HepG2 (cell line): ENCODE measurements around the gene KCNJ4. TPM values are rescaled to one million over a fixed set of nuclear protein-coding genes. Genes with fewer than 3 reads are reported as not detected.

Source experiments
- ATAC-seq: fragments of 200-7000 bp; cut with Tn5 transposase; 3 replicates; pipeline ENCODE4 v1.9.1; 2020; ENCODE audit warnings: mild to moderate bottlenecking, moderate library complexity
- BruUV-seq: library from RNA; stranded (reverse); fragments of 400-500 nt; replicated peaks from 2 replicates; lab custom pipeline; 2021; lab: Mats Ljungman, UMichigan
- CTCF ChIA-PET: fragments of 300-600 bp; formaldehyde crosslinking; extraction: SDS; loops from one replicate; lab custom pipeline; 2021; ENCODE audit warnings: low total read pairs, inconsistent platforms, low intra/inter-chr PET ratio; lab: Yijun Ruan, JAX
- POLR2A ChIA-PET: fragments of 350-600 bp; sonication (Branson Sonifier 250); formaldehyde crosslinking; loops from one replicate; lab custom pipeline; 2020; ENCODE audit warnings: antibody characterized with exemption, inconsistent platforms; lab: Yijun Ruan, JAX
- DNase-seq: peaks from one replicate; pipeline ENCODE4 v3.0.0-alpha.2; 2015; ENCODE audit warnings: low spot score
- FAIRE-seq: peaks from 3 replicates; lab custom pipeline; 2011; peaks lifted over from hg19 to GRCh38; lab: Jason Lieb, UNC
- H2AFZ ChIP-seq: one replicate; pipeline ENCODE4 v1.6.1; 2011; ENCODE audit warnings: low read length, inconsistent platforms
- H3K27ac ChIP-seq: fragments of 300-600 bp; 3 replicates; pipeline ENCODE4 v1.8.0; 2011; ENCODE audit warnings: mixed run types, mild to moderate bottlenecking, mixed read lengths, low read length, inconsistent platforms; ENCODE audit not compliant: insufficient read depth; ENCODE audit errors: extremely low read length
- H3K27me3 ChIP-seq, 2 experiments: fragments of 200-600 bp in 1 of 2; 2 replicates in 1 of 2; 3 replicates in 1 of 2; pipeline versions ENCODE4 v1.6.0 to v1.8.0; 2011; ENCODE audit warnings: low read length in 2 of 2, mild to moderate bottlenecking in 2 of 2, moderate library complexity in 2 of 2, inconsistent platforms in 1 of 2; ENCODE audit not compliant: insufficient read depth in 2 of 2, control insufficient read depth in 1 of 2
- H3K36me3 ChIP-seq, 2 experiments: fragments of 200-600 bp in 1 of 2; replicated peaks in 1 of 2; 2 replicates in 1 of 2; 3 replicates in 1 of 2; pipeline versions ENCODE4 v1.5.1 to v1.8.0; 2011; ENCODE audit warnings: low read length in 2 of 2, inconsistent platforms in 1 of 2; ENCODE audit not compliant: insufficient read depth in 2 of 2, control insufficient read depth in 1 of 2
- H3K4me1 ChIP-seq: 2 replicates; pipeline ENCODE4 v1.5.1; 2012; ENCODE audit warnings: low read length, inconsistent platforms; ENCODE audit not compliant: insufficient read depth
- H3K4me2 ChIP-seq: 2 replicates; pipeline ENCODE4 v1.6.0; 2011; ENCODE audit warnings: low read depth, low read length, inconsistent platforms
- H3K4me3 ChIP-seq, 3 experiments: fragments of 200-600 bp in 1 of 3; sonication (generic), shearing (Covaris generic) in 1 of 3; replicated peaks in 1 of 3; 2 replicates each; pipeline ENCODE4 v1.5.1; 2011 to 2016; ENCODE audit warnings: low read length in 3 of 3, inconsistent platforms in 2 of 3, low read depth in 2 of 3, mild to moderate bottlenecking in 2 of 3, control low read depth in 1 of 3, mixed read lengths in 1 of 3; ENCODE audit not compliant: insufficient read depth in 1 of 3
- H3K79me2 ChIP-seq: one replicate; pipeline ENCODE4 v1.6.1; 2011; ENCODE audit warnings: low read length, inconsistent platforms; ENCODE audit not compliant: insufficient read depth
- H3K9ac ChIP-seq: 2 replicates; pipeline ENCODE4 v1.6.0; 2011; ENCODE audit warnings: mild to moderate bottlenecking, low read depth, low read length, inconsistent platforms; ENCODE audit not compliant: insufficient read depth
- H3K9me3 ChIP-seq: 2 replicates; pipeline ENCODE4 v1.5.1; 2012; ENCODE audit warnings: mild to moderate bottlenecking, low read length
- H4K20me1 ChIP-seq: 2 replicates; pipeline ENCODE4 v1.6.0; 2011; ENCODE audit warnings: inconsistent platforms, mild to moderate bottlenecking, low read length, moderate library complexity; ENCODE audit not compliant: insufficient read depth
- ETV5 ChIP-seq: IDR thresholded peaks from 2 replicates; pipeline ENCODE4 v1.6.1; 2018; ENCODE audit warnings: missing biosample characterization, missing genetic modification reagents, inconsistent platforms, borderline replicate concordance
- FOXA3 ChIP-seq: IDR thresholded peaks from 2 replicates; pipeline ENCODE4 v1.6.1; 2016; ENCODE audit warnings: missing genetic modification reagents, missing compliant biosample characterization
- IRF2 ChIP-seq: IDR thresholded peaks from 2 replicates; pipeline ENCODE4 v1.6.1; 2018; ENCODE audit warnings: missing genetic modification reagents, missing compliant biosample characterization
- POLR2AphosphoS2 ChIP-seq: IDR thresholded peaks from 2 replicates; pipeline ENCODE4 v1.6.1; 2011; ENCODE audit warnings: low read depth, low read length, improper control_type of control experiment
- RBFOX2 ChIP-seq: fragments of 200-400 bp; formaldehyde crosslinking; IDR thresholded peaks from 2 replicates; pipeline ENCODE4 v1.6.1; 2017; ENCODE audit warnings: low read depth, mild to moderate bottlenecking, low read length
- RXRA ChIP-seq: sonication (generic); formaldehyde crosslinking; IDR thresholded peaks from 2 replicates; pipeline ENCODE4 v1.5.1; 2020; ENCODE audit warnings: missing genetic modification reagents
- ZMYM4 ChIP-seq: sonication (generic); formaldehyde crosslinking; IDR thresholded peaks from 2 replicates; pipeline ENCODE4 v1.8.1; 2023; ENCODE audit warnings: mild to moderate bottlenecking, missing genetic modification reagents
- ZNF143 ChIP-seq: sonication (generic); formaldehyde crosslinking; IDR thresholded peaks from 2 replicates; pipeline ENCODE4 v1.4.0; 2020; ENCODE audit warnings: missing genetic modification reagents
- ZNF615 ChIP-seq: sonication (generic); formaldehyde crosslinking; IDR thresholded peaks from 2 replicates; pipeline ENCODE4 v1.5.0; 2020; ENCODE audit warnings: mild to moderate bottlenecking, missing genetic modification reagents, borderline replicate concordance
- ZSCAN31 ChIP-seq: sonication (generic); formaldehyde crosslinking; IDR thresholded peaks from 2 replicates; pipeline ENCODE4 v1.5.0; 2020; ENCODE audit warnings: low read depth, mild to moderate bottlenecking, missing genetic modification reagents
- WGBS: methylation state at CpG from one replicate; pipeline ENCODE4 v1.1.6; 2017; ENCODE audit warnings: low lambda C conversion rate; 5-methylcytosine and 5-hydroxymethylcytosine counted together
- in situ Hi-C: cut with HindIII; loops from 2 replicates; pipeline ENCODE4 v1.10.0; 2017; ENCODE audit warnings: low pct_unique_long_range_greater_than_20kb; ENCODE audit not compliant: extremely low pct_ligation_motif_present
- intact Hi-C: fragments of 100-400 bp; cut with micrococcal nuclease; formaldehyde crosslinking; loops from one replicate; pipeline ENCODE4 v1.10.0; 2022; ENCODE audit not compliant: unreplicated experiment
- polyA plus RNA-seq, 8 experiments: library from polyadenylated mRNA; depleted of rRNA in 3 of 8; stranded (reverse) in 7 of 8; unstranded in 1 of 8; fragments of >200 nt; fragmentation: Illumina TruSeq in 4 of 8; extraction: Trizol in 4 of 8; gene quantifications; 2 replicates each; pipeline versions ENCODE4 v1.2.1 to v1.2.3, GENCODE V29; 2011 to 2016; ENCODE audit warnings: low read depth in 4 of 8, missing spikeins in 1 of 8, mixed read lengths in 1 of 8; ENCODE audit not compliant: insufficient read depth in 1 of 8
- total RNA-seq, 5 experiments: library from RNA; depleted of rRNA; stranded (reverse); fragments of >200 nt; fragmentation: Illumina TruSeq; extraction: Trizol; gene quantifications; 2 replicates each; pipeline ENCODE4 v1.2.3, GENCODE V29; 2016; ENCODE audit warnings: low read depth in 1 of 5
- TF ChIP-seq, protein P1 (sequence below): sonication (generic); formaldehyde crosslinking; IDR thresholded peaks from 2 replicates; pipeline ENCODE4 v1.5.1; 2020; ENCODE audit warnings: mild to moderate bottlenecking, moderate library complexity, missing genetic modification reagents
- TF ChIP-seq, protein P2 (sequence below): sonication (generic); formaldehyde crosslinking; IDR thresholded peaks from 2 replicates; pipeline ENCODE4 v1.5.0; 2020; ENCODE audit warnings: mild to moderate bottlenecking, missing genetic modification reagents
- TF ChIP-seq, protein P3 (sequence below): sonication (generic); formaldehyde crosslinking; IDR thresholded peaks from 2 replicates; pipeline ENCODE4 v1.4.0; 2020; ENCODE audit warnings: low read depth, mild to moderate bottlenecking, missing genetic modification reagents
- TF ChIP-seq, protein P4 (sequence below): sonication (generic); formaldehyde crosslinking; IDR thresholded peaks from 2 replicates; pipeline ENCODE4 v1.4.0; 2020; ENCODE audit warnings: missing genetic modification reagents, borderline replicate concordance

Gene KCNJ4
- total and polyA plus RNA-seq, 2 of the 13 experiments (the other 11 are each of a cell fraction or from before 2014, with no cell fraction given) = not detected

DNA sequence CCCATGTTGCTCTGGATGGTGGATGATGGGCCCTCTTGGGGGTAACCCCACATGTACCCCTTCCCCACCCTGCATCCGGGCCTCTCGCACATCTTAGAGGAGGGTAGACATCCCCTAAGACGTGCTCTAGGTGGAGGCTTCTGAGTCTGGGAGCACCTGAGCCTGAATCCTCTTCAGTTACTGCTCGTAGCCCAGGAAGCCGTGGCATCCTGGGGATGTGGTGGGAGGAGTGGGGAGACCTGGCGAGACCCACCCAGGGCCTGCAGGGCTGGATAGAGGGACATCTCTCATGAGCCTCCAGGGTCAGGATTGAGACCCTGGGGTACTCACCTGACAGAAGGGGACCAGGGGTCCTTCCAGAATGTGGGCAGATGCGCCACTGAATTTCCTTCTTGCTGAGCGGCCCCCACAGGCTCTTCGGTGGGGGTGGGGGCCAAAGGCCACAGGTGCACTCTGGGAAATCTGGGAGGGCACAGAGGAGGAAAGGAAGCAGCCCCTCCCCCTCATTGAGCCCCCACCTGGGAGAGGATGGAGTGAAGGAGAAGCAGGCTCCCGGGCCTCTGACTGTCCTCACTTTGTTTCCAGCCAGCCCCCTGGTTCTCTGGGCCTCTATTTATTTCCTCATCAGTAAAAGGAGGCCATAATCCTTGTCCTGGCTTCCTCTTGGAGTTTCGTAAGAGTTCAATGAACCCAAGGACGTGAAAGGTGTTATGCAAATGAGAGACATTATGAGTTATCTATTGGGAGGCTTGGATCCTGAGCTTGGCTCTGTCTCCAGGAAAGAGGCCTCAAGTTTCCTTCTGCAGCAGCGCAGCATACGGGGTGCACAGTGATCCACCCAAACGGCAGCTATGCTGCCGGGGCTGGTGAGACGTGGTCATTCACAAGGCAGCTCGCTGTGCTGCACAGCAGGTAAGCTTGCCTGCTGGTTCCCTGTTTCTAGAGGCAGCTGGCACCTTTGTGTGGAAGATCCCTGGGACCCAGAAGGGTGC lies 31.2 kb downstream of the KCNJ4 start:
- intact Hi-C loops (no loop called here), in situ Hi-C loops (no loop called here)
- H3K9me3 ChIP-seq = no peaks in the 10 kb centered on the region
- H3K79me2 ChIP-seq = no peaks in the 10 kb centered on the region
- H3K27me3 ChIP-seq = peaks cover 0 to 10% of the 10 kb centered on the region in 2 experiments; a peak in 2 of 5 replicates
- H3K27ac ChIP-seq = no peak overlapping the region
- WGBS = 18% methylated on average over 7 of the region's 18 CpGs
- H3K36me3 ChIP-seq = no peaks in the 10 kb centered on the region
- DNase-seq (peak; percentile 56), ATAC-seq (peak; percentile 63), FAIRE-seq (peak; percentile 39)
- H4K20me1 ChIP-seq = no peaks in the 10 kb centered on the region
- CTCF ChIA-PET = no interaction called here
- no TSS peak for BruUV-seq
- peaks cover 52% of the 10 kb centered on the region for H3K4me1 ChIP-seq
- peak overlapping the region; percentile 35 to 69 (median 38) for H3K4me3 ChIP-seq
- H3K4me2 ChIP-seq = peak overlapping the region; percentile 86
- H2AFZ ChIP-seq = no peak overlapping the region
- H3K9ac ChIP-seq = 0 out of 2 replicates have a peak overlapping the region, but pooled peaks have one; percentile 7
- POLR2A ChIA-PET = interaction anchor here (1.2 kb wide), 1 partner anchor 9 kb away, joined by 3 read pairs; no protein-coding TSS in a partner anchor
- TF ChIP-seq FOXA3 (CRISPR knock-in tag) (no peak), IRF2 (CRISPR knock-in tag) (no peak), ETV5 (CRISPR knock-in tag) (peak; percentile 35; the same call in 1 of the 2 replicates), RBFOX2 (no peak), RXRA (CRISPR knock-in tag) (peak; percentile 28), ZNF615 (CRISPR knock-in tag) (no peak), POLR2AphosphoS2 (no peak), ZMYM4 (CRISPR knock-in tag) (no peak), ZSCAN31 (no peak), ZNF143 (CRISPR knock-in tag) (peak; percentile 73)
- TF ChIP-seq, protein P1, sequence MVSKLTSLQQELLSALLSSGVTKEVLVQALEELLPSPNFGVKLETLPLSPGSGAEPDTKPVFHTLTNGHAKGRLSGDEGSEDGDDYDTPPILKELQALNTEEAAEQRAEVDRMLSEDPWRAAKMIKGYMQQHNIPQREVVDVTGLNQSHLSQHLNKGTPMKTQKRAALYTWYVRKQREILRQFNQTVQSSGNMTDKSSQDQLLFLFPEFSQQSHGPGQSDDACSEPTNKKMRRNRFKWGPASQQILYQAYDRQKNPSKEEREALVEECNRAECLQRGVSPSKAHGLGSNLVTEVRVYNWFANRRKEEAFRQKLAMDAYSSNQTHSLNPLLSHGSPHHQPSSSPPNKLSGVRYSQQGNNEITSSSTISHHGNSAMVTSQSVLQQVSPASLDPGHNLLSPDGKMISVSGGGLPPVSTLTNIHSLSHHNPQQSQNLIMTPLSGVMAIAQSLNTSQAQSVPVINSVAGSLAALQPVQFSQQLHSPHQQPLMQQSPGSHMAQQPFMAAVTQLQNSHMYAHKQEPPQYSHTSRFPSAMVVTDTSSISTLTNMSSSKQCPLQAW = 0 out of 2 replicates have a peak, but pooled peaks have one; percentile 7
- TF ChIP-seq, protein P2, sequence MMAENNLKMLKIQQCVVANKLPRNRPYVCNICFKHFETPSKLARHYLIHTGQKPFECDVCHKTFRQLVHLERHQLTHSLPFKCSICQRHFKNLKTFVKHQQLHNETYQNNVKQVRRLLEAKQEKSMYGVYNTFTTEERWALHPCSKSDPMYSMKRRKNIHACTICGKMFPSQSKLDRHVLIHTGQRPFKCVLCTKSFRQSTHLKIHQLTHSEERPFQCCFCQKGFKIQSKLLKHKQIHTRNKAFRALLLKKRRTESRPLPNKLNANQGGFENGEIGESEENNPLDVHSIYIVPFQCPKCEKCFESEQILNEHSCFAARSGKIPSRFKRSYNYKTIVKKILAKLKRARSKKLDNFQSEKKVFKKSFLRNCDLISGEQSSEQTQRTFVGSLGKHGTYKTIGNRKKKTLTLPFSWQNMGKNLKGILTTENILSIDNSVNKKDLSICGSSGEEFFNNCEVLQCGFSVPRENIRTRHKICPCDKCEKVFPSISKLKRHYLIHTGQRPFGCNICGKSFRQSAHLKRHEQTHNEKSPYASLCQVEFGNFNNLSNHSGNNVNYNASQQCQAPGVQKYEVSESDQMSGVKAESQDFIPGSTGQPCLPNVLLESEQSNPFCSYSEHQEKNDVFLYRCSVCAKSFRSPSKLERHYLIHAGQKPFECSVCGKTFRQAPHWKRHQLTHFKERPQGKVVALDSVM = peak; percentile 78
- TF ChIP-seq, protein P3, sequence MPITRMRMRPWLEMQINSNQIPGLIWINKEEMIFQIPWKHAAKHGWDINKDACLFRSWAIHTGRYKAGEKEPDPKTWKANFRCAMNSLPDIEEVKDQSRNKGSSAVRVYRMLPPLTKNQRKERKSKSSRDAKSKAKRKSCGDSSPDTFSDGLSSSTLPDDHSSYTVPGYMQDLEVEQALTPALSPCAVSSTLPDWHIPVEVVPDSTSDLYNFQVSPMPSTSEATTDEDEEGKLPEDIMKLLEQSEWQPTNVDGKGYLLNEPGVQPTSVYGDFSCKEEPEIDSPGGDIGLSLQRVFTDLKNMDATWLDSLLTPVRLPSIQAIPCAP (CRISPR knock-in tag) = no peak
- TF ChIP-seq, protein P4, sequence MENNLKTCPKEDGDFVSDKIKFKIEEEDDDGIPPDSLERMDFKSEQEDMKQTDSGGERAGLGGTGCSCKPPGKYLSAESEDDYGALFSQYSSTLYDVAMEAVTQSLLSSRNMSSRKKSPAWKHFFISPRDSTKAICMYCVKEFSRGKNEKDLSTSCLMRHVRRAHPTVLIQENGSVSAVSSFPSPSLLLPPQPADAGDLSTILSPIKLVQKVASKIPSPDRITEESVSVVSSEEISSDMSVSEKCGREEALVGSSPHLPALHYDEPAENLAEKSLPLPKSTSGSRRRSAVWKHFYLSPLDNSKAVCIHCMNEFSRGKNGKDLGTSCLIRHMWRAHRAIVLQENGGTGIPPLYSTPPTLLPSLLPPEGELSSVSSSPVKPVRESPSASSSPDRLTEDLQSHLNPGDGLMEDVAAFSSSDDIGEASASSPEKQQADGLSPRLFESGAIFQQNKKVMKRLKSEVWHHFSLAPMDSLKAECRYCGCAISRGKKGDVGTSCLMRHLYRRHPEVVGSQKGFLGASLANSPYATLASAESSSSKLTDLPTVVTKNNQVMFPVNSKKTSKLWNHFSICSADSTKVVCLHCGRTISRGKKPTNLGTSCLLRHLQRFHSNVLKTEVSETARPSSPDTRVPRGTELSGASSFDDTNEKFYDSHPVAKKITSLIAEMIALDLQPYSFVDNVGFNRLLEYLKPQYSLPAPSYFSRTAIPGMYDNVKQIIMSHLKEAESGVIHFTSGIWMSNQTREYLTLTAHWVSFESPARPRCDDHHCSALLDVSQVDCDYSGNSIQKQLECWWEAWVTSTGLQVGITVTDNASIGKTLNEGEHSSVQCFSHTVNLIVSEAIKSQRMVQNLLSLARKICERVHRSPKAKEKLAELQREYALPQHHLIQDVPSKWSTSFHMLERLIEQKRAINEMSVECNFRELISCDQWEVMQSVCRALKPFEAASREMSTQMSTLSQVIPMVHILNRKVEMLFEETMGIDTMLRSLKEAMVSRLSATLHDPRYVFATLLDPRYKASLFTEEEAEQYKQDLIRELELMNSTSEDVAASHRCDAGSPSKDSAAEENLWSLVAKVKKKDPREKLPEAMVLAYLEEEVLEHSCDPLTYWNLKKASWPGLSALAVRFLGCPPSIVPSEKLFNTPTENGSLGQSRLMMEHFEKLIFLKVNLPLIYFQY (CRISPR knock-in tag) = no peak
